HG03575 (cell line): ENCODE measurements around the gene SCN8A.

ENCODE experiments used
- ATAC-seq: cut with Tn5 transposase; IDR thresholded peaks from one replicate; pipeline ENCODE4 v1.9.1; 2021; ENCODE audit not compliant: unreplicated experiment, insufficient number of reproducible peaks, low FRiP score; ENCODE audit errors: extremely low read depth

Gene SCN8A

DNA sequence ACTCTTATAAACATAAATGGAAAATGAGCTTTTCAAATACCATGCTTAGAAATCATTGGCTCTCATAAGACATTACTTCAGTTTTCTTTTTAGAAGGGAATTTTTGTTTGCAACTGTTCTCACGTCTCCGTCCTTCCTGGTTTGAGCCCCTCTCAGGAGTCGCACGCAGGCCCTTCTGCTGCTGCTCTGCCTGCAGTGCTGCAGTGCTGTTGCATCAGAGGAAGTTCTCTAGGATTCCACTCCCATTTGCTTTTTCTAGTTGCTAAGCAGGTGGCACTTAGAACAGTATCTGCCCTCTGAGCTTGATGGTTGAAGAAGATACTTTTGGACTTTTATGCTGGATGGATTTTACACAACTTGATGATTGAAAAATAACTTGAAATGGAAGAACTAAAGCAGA lies 70.8 kb downstream of the SCN8A start:
- no peak for ATAC-seq

- no peak for ATAC-seq
These were observed 71.7 kb downstream of the SCN8A start for GRCh38 chr12:51662728-51663154.

GRCh38 chr12:51663390-51663789 lies 72.4 kb downstream of the SCN8A start:
- ATAC-seq: no peak

GRCh38 chr12:51666696-51667095 lies 75.7 kb downstream of the SCN8A start:
- ATAC-seq: no peak

DNA sequence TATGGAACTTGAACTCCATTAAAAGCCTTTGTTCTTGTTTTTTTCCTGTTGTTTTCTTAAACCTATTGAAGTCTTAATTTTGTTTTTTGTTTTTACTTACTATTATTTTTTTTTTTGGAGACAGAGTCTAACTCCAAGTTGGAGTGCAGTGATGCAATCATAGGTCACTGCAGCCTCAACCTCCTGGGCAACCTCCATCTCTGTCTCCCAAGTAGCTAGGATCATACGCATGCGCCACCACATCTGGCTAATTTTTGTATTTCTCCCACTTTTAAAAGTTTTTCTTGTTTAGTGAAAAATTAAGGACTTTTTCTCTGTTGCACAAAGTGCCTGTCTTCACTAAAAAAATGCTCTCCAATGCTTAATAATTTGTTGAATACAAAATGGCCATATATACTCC lies 76.2 kb downstream of the SCN8A start:
- ATAC-seq: no peak

- ATAC-seq: no peak
These were observed 78.2 kb downstream of the SCN8A start for GRCh38 chr12:51669271-51669670.

DNA sequence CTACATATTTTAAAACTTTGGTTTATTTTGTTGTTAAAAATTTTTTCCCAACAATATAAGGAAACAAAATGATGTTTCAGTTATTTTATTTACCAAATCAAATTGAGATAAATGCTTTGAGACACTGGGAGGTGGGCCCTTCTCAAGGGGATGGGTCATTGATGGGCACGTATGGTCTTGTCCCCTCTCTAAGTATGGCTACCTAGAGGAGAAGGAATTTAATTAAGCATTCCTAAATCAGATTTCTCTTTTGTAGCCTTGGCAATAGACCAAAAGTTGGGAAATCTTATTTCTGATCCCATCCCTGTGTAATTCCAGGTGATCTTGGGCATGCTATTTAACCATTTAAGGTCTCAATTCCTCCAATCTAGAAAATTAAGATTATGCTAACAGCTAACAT lies 79.0 kb downstream of the SCN8A start:
- ATAC-seq: no peak

- no peak for ATAC-seq
These were observed 81.3 kb downstream of the SCN8A start for GRCh38 chr12:51672334-51672733.

DNA sequence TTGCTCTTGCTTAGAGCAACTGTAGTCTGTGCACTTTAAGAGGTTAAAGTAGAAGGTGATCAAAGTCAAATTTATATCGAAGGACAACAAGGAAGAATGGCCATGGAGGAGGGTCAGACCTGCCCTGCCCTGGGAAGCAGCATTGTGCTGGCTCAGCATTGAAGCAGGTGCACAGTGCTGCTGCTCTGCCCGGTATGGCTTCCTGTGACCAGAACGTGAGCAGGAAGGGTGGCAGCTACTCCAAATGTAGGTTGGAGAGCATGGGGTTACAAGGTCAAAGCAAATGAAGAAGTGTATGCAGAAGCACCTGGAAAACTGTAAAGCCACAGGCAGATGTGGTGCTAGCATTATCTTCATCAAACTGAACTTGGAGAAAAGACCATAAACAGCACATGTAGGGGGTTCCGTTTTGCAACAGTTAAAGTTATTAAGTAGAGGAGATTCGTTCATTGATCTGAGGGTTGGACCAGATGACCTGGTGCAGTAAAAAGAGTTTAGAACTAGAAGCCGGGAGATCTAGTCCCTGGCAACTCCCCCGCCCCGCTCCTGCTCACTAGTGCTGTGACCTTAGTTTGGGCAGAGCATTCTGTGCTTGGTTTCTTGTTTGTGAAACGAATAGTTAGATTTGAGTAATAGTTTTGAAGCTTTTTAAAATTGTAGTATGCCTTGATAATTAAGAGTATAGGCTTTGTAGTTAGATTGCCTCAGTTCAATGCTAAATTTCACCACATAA lies 84.2 kb downstream of the SCN8A start:
- no peak for ATAC-seq

DNA sequence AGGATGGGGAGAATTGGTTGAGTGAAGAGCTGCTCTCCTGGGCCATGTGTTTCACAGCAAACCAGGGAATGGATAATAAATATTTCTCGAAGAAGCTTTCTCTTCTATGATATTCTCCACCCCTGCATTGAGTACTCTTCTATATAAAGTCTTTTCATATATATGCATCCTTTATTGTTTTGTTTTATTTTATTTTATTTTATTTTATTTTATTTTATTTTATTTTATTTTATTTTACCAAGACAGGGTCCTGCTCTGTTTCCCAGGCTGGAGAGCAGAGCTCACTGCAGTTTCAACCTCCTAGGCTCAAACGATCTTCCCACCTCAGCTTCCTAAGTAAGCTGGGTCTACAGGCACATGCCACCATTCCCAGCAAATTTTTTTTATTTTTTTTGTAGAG lies 85.8 kb downstream of the SCN8A start:
- no peak for ATAC-seq

GRCh38 chr12:51677284-51677968 lies 86.4 kb downstream of the SCN8A start:
- ATAC-seq: no peak

- ATAC-seq: no peak
These were observed 87.2 kb downstream of the SCN8A start for GRCh38 chr12:51678086-51678724.

DNA sequence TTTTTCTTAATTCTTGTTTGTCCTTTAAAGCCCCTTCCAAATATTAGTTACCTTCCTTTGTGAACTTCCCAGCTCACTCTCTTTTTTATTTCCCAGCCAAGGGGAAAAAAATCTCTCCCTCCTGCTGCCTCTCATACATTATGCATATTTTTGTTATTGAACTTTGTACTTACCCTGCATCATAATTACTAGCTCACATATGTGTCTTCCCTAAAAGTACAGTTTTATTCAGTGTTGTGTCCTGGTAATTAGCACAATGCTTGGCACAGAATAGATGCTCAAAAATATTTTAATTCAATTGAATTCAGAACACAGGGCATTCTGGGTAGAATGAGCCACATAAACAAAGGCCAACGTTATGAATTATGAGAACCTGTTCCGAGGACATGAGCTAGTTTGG lies 91.9 kb downstream of the SCN8A start:
- ATAC-seq: no peak

DNA sequence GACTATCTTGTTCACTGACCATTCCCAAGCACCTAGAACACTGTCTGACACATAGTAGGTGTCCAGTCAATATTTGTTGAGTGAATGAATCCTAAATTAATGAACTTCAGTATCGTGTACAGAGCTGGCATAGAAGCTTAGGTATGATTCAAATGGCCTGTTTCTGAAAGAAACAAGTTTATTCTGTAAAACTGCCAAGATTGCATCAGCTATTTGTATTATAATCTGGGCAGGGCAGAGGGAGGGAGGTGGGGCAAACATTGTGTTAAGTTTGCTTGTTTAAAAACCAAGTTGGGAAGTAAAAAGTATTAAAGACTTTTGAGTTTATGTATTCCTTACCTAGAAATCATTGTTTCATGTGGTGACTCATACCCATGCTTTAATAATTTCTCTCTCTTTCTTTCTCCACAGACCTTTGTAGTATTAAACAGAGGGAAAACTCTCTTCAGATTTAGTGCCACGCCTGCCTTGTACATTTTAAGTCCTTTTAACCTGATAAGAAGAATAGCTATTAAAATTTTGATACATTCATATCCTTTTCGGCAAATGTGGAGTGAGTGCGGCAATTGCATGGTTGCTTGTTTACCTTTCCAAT lies 92.8 kb downstream of the SCN8A start:
- ATAC-seq: no peak

DNA sequence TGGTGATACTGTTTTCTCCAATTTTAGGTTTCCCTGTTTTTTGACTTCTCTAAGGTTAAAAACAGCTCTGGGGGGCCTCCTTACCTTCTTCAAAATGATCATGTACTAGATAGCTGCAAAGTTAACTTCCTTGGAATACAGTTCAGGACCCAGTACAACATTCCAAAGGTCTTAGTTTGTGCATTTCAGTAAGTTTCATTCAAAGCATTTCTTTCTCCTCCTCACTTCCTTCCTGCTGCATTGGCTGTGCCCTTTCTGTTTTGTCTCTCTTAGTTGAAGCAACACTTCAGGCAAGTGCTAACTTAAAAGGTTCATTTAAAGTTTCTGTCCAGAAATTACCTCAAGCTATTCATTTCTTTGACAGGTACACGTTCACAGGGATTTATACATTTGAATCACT lies 95.7 kb downstream of the SCN8A start:
- ATAC-seq: no peak

GRCh38 chr12:51687177-51687576 lies 96.1 kb downstream of the SCN8A start:
- no peak for ATAC-seq

DNA sequence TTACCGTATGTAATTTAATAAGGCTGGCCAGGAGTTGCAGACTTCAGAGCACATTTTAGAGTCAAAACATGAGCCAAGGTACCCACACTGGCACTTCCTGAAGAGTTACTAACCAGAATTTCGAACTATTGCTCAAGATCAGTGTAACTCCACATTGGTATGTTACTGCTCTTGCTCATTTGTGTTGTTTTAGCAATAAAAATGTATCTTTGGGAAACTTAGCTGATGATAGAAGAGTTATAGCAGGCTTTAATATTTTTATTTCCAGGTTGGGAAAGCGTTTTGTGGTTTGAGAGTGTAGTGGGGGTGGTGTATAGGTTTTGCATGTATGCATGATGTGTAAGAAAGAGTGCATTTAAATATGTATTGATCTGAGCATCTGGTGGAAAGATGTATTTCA lies 96.6 kb downstream of the SCN8A start:
- no peak for ATAC-seq

- no peak for ATAC-seq
These were observed 99.0 kb downstream of the SCN8A start for GRCh38 chr12:51689983-51690382.

DNA sequence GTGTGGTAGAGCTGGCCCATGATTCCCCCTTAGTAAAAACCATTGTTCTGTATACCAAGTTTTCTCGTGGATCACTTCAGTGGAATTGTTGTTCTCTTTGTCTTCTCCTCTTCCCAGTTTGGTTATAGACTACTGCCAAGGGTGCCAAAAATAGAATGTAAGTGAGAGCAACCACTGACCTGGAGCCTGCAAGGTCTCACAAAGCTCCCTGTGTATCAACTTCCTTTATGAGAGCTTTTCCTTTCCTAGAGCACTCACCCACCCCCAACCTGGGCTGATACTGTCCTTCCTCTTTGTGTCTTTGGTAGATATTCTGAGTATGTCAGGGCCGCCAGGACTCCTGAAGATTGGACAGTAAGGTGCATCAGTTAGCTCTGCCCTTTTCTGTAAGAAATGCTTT lies 101.0 kb downstream of the SCN8A start:
- no peak for ATAC-seq

DNA sequence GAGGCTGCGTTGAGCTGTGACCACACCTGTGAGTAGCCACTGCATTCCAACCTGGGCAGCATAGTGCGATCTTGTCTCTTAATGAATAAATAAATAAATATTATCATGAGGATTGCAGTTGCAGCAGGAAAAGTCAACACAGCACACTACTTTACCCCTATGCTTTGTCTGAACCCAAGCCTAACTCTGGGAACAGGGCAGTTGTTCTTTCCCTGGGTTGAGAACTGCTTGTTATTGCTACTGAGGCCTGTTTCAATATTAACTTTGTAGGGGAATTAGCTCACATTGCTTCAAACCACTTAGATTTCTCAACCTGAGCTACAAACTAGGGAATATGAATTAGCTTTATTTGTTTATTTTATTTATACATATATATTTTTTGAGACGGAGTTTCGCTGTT lies 102.5 kb downstream of the SCN8A start:
- no peak for ATAC-seq
